Activated CD4-positive, CD25-positive, alpha-beta regulatory T cell treated with anti-CD3 and anti-CD28 coated beads, Interleukin-2, amount 50 U/mL, for 24 hours (primary cell): ENCODE measurements around the gene BMPR1B.
"Not testable (repeated sequence)": the region's sequence is repeated elsewhere in the genome, so short reads cannot be mapped to it uniquely, and the experiment has no call there.

Experiments
- ATAC-seq, 2 donors: fragments of 150-1000 bp; cut with Tn5 transposase; one replicate each; pipeline ENCODE4 v1.10.0; 2021; ENCODE audit warnings: mild to moderate bottlenecking in 1 of 2, moderate library complexity in 1 of 2

The BMPR1B gene

GRCh38 chr4:95158045-95158444 is 400.3 kb downstream of the BMPR1B start:
- no peak for ATAC-seq

DNA sequence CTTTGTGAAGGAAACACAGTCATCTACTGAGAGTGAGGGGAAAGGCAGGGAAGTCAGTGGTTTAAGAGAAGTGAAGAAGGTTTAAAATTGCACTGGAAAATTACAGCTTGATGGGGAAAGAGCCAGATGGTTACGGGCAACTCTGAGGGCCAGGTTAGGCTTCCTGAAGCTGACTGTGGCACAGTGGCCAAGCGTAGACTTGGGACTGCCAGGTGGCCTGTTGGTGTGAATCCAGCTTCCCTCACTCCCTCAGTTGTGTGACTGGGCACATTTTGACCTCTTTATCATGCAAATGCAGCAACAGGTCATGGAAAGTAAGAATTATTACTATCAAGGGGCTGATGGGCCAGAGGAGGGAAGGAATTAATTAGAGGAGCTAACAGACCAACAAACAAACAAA is 400.9 kb downstream of the BMPR1B start:
- ATAC-seq: no peak

- ATAC-seq: no peak
Observed at GRCh38 chr4:95159384-95159783, 401.6 kb downstream of the BMPR1B start.

DNA sequence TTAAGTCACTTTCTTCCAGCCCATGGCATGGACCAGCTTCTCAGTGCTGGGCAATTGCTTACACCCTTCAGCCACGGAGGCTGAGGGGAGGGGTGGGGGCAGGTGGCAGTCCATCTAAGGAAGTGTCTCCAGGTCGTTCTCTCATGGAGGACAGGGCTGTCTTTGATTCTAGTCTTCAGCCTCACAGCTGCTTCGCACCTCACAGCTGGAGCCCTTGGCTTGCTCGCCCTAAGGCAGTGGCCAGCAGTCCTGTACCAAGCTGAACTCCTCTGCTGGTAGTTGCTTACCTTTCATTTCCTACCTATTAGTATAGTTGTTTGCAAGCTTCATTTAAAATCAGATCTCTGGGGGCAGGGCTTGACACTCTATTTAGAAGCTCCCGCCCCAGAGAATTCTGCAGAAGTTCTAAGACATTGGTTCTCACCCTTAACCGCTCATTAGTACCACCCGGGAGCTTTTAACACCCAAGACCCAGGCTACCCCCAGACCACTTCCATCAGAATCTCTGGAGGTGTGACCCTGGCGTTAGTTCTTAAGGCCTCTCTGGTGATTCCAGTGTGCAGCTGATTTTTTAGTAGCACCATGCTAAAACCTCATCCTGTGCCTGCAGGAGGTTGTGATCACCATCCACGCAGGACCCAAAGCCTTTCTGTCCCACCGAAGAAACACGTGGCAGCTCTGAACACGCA is 404.2 kb downstream of the BMPR1B start:
- no peak for ATAC-seq

DNA sequence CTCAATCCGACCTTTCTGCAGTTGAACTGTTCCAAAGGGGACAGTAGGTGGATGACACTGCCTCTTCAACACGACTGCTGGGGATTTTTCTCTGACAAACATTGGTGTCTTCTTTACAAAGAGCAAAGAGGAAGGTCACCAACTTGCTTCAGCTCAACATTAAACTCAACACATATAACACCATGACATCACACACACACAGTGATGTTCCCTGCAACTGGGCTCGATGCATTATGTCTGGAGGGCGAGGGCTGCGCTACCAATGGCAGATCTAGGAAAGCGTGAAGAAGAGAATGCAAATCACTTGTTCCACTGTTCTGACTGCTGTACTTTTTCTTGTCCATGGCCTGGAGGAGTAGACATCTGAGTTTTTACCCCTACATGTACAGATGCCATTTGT is 405.1 kb downstream of the BMPR1B start:
- ATAC-seq: no peak

GRCh38 chr4:95165926-95166524 is 408.3 kb downstream of the BMPR1B start:
- ATAC-seq: peak; percentile 41 to 66

- no peak for ATAC-seq
Observed at GRCh38 chr4:95167805-95168204, 410.1 kb downstream of the BMPR1B start.

DNA sequence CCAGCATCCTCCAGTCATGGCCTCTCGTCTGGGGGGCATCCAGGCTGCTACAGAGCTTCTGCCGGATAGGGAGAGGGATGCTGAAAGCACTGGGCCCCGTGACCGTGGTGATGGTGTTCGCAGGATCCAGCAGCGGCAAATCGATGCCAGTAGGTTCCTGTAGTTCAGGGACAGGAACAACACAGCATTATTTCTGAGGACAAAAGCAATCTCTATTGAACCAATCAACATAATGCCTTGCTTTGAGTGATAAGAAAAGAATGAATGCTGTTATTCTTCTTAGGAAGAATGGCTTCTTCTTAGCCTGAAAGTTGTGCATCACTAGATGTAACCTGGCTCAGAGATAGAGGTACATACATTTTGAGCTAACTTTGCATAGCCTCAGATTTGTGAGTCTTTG is 412.4 kb downstream of the BMPR1B start:
- ATAC-seq: no peak

DNA sequence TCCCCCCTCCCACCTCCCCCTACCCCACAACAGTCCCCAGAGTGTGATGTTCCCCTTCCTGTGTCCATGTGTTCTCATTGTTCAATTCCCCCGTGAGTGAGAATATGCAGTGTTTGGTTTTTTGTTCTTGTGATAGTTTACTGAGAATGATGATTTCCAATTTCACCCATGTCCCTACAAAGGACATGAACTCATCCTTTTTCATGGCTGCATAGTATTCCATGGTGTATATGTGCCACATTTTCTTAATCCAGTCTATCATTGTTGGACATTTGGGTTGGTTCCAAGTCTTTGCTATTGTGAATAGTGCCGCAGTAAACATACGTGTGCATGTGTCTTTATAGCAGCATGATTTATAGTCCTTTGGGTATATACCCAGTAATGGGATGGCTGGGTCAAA is 413.6 kb downstream of the BMPR1B start:
- not testable (repeated sequence) for ATAC-seq

GRCh38 chr4:95178938-95179337 is 421.2 kb downstream of the BMPR1B start:
- ATAC-seq: no peak

- ATAC-seq: no peak
Observed at GRCh38 chr4:95180531-95181242, 422.9 kb downstream of the BMPR1B start.

GRCh38 chr4:95181243-95181995 is 423.7 kb downstream of the BMPR1B start:
- no peak for ATAC-seq

GRCh38 chr4:95181996-95182306 is 424.2 kb downstream of the BMPR1B start:
- ATAC-seq: no peak

DNA sequence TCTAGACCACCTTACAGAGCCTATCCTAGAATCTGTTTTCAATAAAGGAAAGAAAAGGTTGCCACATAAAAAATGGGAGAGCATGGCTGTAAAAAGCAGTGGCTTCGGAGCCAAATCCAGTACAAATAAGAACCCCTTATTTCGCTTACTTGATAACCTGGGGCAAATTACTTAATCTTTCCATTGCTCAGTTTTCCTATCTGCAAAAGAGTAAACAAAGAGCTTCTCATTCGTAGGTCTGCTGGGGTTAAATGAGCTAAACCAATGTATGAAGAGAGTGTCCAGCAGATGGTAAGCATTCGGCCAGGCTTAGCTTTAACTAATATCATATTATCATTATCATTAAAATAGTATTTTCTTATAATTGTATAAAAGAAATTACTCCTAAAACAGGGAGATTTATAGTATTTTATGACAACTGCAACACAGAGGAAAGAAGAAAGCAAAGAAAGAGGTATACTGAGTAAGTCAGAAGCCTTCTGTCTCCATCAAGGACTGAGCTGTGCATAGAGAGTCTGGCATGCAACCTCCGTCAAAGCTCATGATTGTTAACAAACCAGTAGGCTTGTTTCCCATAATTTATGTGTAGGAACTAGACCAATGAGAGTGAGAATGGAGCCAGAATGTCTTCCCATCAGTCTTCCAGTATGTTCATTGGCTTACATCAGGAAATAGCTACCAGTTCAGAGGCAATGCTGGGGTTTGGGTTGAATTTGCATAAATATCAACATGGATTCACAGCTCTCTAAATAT is 426.1 kb downstream of the BMPR1B start:
- ATAC-seq: no peak

- ATAC-seq: no peak
Observed at GRCh38 chr4:95186666-95187065, 428.9 kb downstream of the BMPR1B start.

GRCh38 chr4:95188701-95189370 is 431.1 kb downstream of the BMPR1B start:
- ATAC-seq: no peak

DNA sequence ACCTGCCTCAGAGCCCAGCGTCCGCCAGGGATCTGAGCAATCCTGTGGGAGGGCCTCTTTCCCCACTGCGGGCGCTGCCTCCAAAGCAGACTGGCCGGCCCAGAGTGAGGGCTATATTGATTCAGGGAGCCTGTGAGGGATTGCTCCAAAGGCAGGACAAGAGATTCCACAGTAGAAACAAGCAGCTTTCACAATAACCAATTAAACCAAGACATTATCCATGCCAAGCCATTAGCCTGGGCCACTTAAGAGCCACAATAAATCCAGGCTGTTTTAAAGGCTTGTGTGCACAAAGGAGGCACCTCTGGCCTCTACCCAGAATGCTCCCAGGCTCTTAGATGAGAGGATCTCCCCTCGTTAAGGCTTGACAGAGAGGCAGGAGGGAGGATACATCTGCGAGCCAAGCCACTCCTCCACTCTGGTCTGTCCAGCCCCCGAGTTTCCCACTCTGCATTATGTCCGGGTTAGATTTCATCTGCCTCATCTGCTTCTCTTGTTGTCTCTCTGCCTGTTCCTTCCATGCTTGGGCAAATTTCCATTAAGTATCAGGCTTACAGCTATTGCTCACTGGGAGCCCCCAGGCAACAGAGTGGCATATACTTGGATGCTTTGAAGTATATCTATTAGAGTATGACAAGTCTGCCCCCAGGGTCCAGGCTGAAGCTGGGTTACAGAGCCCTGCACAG is 433.1 kb downstream of the BMPR1B start:
- no peak for ATAC-seq

DNA sequence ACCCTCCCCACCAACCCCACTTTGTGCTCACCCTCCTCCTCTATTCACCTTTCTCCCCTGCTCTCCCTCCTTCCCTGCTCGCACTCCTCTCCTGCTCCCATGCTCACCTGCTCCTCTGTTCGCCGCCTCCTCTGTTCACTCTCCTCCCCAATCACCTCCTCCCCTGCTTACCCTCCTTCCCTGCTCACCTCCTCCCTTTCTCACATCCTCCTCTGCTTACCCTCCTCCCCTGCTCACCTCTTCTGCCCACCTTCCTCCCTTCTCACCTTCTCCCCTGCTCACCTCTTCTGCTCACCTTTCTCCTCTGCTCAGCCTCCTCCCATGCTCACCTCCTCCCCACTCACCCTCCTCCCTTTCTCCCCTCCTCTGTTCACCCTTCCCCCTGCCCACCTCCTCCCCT is 433.8 kb downstream of the BMPR1B start:
- ATAC-seq: no peak

- no peak for ATAC-seq
Observed at GRCh38 chr4:95193391-95194224, 435.9 kb downstream of the BMPR1B start.

GRCh38 chr4:95197353-95197752 is 439.6 kb downstream of the BMPR1B start:
- no peak for ATAC-seq

GRCh38 chr4:95198961-95199360 is 441.2 kb downstream of the BMPR1B start:
- ATAC-seq: no peak
